ENCODE results near the gene PBX3. TPM values are rescaled to one million over a fixed set of nuclear protein-coding genes. Genes with fewer than 3 reads are reported as not detected.

The PBX3 gene
- total RNA-seq, 1 donor from 2014 or later, result 82.3 TPM

DNA sequence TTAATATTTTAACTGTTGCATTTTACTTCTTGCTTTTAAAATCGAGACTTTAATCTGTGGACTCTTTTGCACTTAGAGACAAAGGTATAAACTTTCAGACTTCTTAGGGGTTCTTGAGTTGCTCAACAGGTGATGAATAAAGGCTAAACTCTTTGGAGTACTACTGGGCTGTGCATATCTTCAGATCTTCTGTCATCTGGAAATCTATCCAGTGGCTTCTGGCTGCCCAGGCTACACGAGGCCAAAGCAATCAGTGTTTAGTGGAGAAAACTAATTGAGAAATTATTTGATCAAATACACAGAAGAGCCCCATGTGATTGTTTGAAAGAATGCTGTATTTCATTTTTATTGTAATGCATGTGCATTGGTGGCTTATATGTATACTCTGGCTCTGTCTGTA lies 146.1 kb downstream of the PBX3 start:
- H3K36me3 ChIP-seq, result no peaks in the 10 kb centered on the region
- H3K27ac ChIP-seq, result no peak overlapping the region
- peaks cover 16% of the 10 kb centered on the region for H3K4me1 ChIP-seq
- intact Hi-C loops (cut with DNase I), result no loop called here
- TF ChIP-seq, protein P1, sequence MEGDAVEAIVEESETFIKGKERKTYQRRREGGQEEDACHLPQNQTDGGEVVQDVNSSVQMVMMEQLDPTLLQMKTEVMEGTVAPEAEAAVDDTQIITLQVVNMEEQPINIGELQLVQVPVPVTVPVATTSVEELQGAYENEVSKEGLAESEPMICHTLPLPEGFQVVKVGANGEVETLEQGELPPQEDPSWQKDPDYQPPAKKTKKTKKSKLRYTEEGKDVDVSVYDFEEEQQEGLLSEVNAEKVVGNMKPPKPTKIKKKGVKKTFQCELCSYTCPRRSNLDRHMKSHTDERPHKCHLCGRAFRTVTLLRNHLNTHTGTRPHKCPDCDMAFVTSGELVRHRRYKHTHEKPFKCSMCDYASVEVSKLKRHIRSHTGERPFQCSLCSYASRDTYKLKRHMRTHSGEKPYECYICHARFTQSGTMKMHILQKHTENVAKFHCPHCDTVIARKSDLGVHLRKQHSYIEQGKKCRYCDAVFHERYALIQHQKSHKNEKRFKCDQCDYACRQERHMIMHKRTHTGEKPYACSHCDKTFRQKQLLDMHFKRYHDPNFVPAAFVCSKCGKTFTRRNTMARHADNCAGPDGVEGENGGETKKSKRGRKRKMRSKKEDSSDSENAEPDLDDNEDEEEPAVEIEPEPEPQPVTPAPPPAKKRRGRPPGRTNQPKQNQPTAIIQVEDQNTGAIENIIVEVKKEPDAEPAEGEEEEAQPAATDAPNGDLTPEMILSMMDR (IDR thresholded peaks at IDR 0.05), result no peak
- no peak for TF ChIP-seq POLR2AphosphoS5 (IDR thresholded peaks at IDR 0.05; ENCODE audit: insufficient read depth in 1 of 2, low read depth in 1 of 2)
- no peaks in the 10 kb centered on the region for H3K27me3 ChIP-seq
- H3K4me3 ChIP-seq, result no peak overlapping the region
- no peaks in the 10 kb centered on the region for H3K9me3 ChIP-seq
- no peak for DNase-seq (ENCODE audit: extremely low spot score in 2 of 2)

DNA sequence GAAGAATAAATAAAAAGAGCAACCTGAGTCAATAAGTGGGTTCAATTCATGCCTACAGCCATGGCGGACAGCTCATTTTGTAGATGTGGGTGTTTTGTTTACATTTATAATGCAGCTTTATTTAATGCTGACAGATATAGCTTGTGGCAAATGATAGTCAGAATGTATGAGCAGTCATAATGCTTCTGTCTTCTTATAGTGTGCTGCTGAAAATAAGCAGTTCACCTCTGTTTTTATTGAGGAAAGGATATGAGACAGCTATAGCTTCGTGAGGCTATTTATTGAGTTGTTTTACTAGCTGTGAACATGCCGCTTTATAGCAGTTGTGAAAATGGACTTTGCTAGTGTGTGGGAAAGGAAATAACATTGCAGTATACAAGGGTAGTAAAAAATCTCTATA lies 147.4 kb downstream of the PBX3 start:
- intact Hi-C loops (cut with DNase I), result no loop called here
- H3K4me3 ChIP-seq, result no peak overlapping the region
- no peak overlapping the region for H3K27ac ChIP-seq
- H3K36me3 ChIP-seq, result no peaks in the 10 kb centered on the region
- TF ChIP-seq POLR2AphosphoS5 (IDR thresholded peaks at IDR 0.05; ENCODE audit: insufficient read depth in 1 of 2, low read depth in 1 of 2) (no peak), POLR2A (IDR thresholded peaks at IDR 0.05) (no peak)
- TF ChIP-seq, protein P1 (IDR thresholded peaks at IDR 0.05), result no peak
- H3K27me3 ChIP-seq, result no peaks in the 10 kb centered on the region
- no peaks in the 10 kb centered on the region for H3K9me3 ChIP-seq
- DNase-seq (ENCODE audit: extremely low spot score in 2 of 2), result no peak
- H3K4me1 ChIP-seq, result peaks cover 16% of the 10 kb centered on the region

DNA sequence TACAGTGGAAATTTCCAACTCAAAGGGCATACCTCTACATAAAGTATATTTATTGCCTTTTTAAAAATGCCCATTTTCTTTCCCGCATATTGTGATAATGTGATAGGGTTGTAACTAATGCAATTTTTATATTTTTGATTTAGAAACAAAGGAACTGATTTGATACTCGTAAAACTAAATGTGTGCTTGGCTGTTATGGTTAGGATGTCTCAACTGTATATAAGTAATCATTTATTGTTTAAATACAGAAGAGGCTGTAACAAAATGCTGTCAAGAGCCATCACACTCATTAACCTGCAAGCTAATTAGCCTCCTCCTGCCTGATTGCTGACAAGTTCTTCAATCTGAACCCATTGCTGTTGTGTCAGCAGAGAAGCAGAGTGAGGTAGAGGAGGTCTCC lies 149.2 kb downstream of the PBX3 start:
- DNase-seq (ENCODE audit: extremely low spot score in 2 of 2), result no peak
- TF ChIP-seq, protein P1 (IDR thresholded peaks at IDR 0.05), result no peak
- no peak for TF ChIP-seq POLR2A (IDR thresholded peaks at IDR 0.05)
- no peak for TF ChIP-seq POLR2AphosphoS5 (IDR thresholded peaks at IDR 0.05; ENCODE audit: insufficient read depth in 1 of 2, low read depth in 1 of 2)
- intact Hi-C loops (cut with DNase I), result no loop called here
- Histone ChIP-seq H3K9me3 (no peaks in the 10 kb centered on the region), H3K4me3 (no peak overlapping the region), H3K36me3 (no peaks in the 10 kb centered on the region), H3K4me1 (peaks cover 9% of the 10 kb centered on the region), H3K27ac (no peak overlapping the region), H3K27me3 (no peaks in the 10 kb centered on the region)

DNA sequence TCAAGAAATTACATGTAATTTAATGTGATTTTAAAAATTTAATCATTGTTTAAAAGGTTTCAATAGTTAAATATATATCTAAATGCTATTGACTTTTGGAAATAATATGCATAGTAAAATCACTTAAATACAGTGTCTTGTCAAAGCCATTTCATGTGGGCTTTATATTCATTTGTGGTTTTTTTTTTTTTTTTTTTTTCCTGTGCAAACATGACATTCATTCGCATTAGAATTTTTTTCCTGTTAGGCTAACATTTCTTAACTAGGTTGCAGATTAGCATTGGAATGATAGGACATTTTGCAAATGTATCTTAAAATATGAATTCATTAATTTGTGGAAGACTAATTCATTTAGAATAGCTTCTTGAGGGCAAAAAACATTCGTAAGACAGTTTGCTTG lies 149.8 kb downstream of the PBX3 start:
- intact Hi-C loops (cut with DNase I), result no loop called here
- H3K27me3 ChIP-seq, result no peaks in the 10 kb centered on the region
- no peak overlapping the region for H3K4me3 ChIP-seq
- H3K36me3 ChIP-seq, result no peaks in the 10 kb centered on the region
- TF ChIP-seq POLR2A (IDR thresholded peaks at IDR 0.05) (no peak), POLR2AphosphoS5 (IDR thresholded peaks at IDR 0.05; ENCODE audit: insufficient read depth in 1 of 2, low read depth in 1 of 2) (no peak)
- TF ChIP-seq, protein P1 (IDR thresholded peaks at IDR 0.05), result no peak
- DNase-seq (ENCODE audit: extremely low spot score in 2 of 2), result no peak
- peaks cover 10% of the 10 kb centered on the region for H3K4me1 ChIP-seq
- no peak overlapping the region for H3K27ac ChIP-seq
- H3K9me3 ChIP-seq, result no peaks in the 10 kb centered on the region

DNA sequence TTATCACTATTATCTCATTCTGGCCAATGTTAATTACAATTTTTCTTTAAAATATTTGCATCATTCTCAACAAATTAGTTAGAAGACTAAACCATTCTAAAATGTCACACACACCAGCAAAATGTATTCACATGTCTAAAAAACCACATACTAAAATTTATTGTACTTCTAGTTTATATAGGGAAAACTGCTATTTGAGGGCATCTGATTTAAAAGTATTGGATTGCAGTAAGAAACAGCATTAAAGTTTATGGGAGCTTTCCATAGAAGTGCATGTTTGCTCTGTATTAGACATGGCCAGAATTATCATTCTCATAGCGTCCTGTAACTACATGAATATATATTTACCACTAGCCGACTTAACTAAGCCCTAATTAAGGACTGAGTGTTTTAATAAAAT lies 150.3 kb downstream of the PBX3 start:
- Histone ChIP-seq H3K36me3 (no peaks in the 10 kb centered on the region), H3K27me3 (no peaks in the 10 kb centered on the region), H3K4me1 (peaks cover 15% of the 10 kb centered on the region), H3K9me3 (no peaks in the 10 kb centered on the region), H3K27ac (no peak overlapping the region), H3K4me3 (no peak overlapping the region)
- TF ChIP-seq, protein P1 (IDR thresholded peaks at IDR 0.05), result no peak
- no peak for TF ChIP-seq POLR2A (IDR thresholded peaks at IDR 0.05)
- TF ChIP-seq POLR2AphosphoS5 (IDR thresholded peaks at IDR 0.05; ENCODE audit: insufficient read depth in 1 of 2, low read depth in 1 of 2), result no peak
- intact Hi-C loops (cut with DNase I), result no loop called here
- no peak for DNase-seq (ENCODE audit: extremely low spot score in 2 of 2)
